Liver (tissue), 9 donors: Measurements from ENCODE around the gene CELF5. TPM values are rescaled to one million over a fixed set of nuclear protein-coding genes. Genes with fewer than 3 reads are reported as not detected.
A peak's percentile ranks its signal among the peaks of the same experiment; 100 is the strongest.

Experiments
- DNase-seq: peaks from one replicate; pipeline ENCODE4 v3.0.0-alpha.2; 2017; ENCODE audit warnings: low spot score
- H3K27ac ChIP-seq, 2 donors: one replicate each; pipeline ENCODE4 v1.7.0; 2013; ENCODE audit warnings: inconsistent platforms in 2 of 2, low read length in 2 of 2, control low read depth in 1 of 2, low read depth in 1 of 2, mild to moderate bottlenecking in 1 of 2
- H3K27me3 ChIP-seq, 4 donors: one replicate each; pipeline versions ENCODE4 v1.6.1 to v1.7.0; 2013; ENCODE audit warnings: low read length in 3 of 4, inconsistent platforms in 1 of 4, mild to moderate bottlenecking in 1 of 4, moderate library complexity in 1 of 4; ENCODE audit not compliant: control insufficient read depth in 4 of 4, insufficient read depth in 4 of 4
- H3K36me3 ChIP-seq, 4 donors: one replicate each; pipeline versions ENCODE4 v1.6.1 to v1.7.0; 2013; ENCODE audit warnings: low read length in 3 of 4, mild to moderate bottlenecking in 3 of 4, low read depth in 1 of 4, moderate library complexity in 1 of 4; ENCODE audit not compliant: control insufficient read depth in 4 of 4, insufficient read depth in 3 of 4
- H3K4me1 ChIP-seq, 4 donors: one replicate each; pipeline versions ENCODE4 v1.6.1 to v1.7.0; 2013; ENCODE audit warnings: low read length in 3 of 4, mild to moderate bottlenecking in 3 of 4, moderate library complexity in 1 of 4; ENCODE audit not compliant: control insufficient read depth in 4 of 4, insufficient read depth in 4 of 4
- H3K4me3 ChIP-seq, 3 donors: one replicate each; pipeline versions ENCODE4 v1.6.1 to v1.7.0; 2013; ENCODE audit warnings: low read length in 3 of 3, control low read depth in 1 of 3, low read depth in 1 of 3, mild to moderate bottlenecking in 1 of 3
- H3K9ac ChIP-seq, 2 donors: one replicate each; pipeline ENCODE4 v1.7.0; 2013; ENCODE audit warnings: low read length in 2 of 2, mild to moderate bottlenecking in 2 of 2, moderate library complexity in 2 of 2, control low read depth in 1 of 2, low read depth in 1 of 2
- H3K9me3 ChIP-seq, 4 donors: one replicate each; pipeline versions ENCODE4 v1.6.1 to v1.7.0; 2013; ENCODE audit warnings: low read length in 3 of 4; ENCODE audit not compliant: control insufficient read depth in 4 of 4
- EGR1 ChIP-seq, 2 donors: IDR thresholded peaks; 2 replicates each; pipeline ENCODE4 v1.6.1; 2016 to 2018; ENCODE audit warnings: antibody characterized with exemption in 2 of 2, low read depth in 2 of 2
- FOXA1 ChIP-seq: IDR thresholded peaks from 2 replicates; pipeline ENCODE4 v1.6.1; 2016; ENCODE audit warnings: antibody characterized with exemption
- FOXA2 ChIP-seq: IDR thresholded peaks from 2 replicates; pipeline ENCODE4 v1.6.1; 2016; ENCODE audit warnings: antibody characterized with exemption
- GABPA ChIP-seq, 2 donors: IDR thresholded peaks in 1 of 2; conservative IDR thresholded peaks in 1 of 2; 2 replicates each; pipeline ENCODE4 v1.6.1; 2016; ENCODE audit warnings: antibody characterized with exemption in 2 of 2, mild to moderate bottlenecking in 1 of 2, moderate library complexity in 1 of 2
- HNF4A ChIP-seq, 2 donors: conservative IDR thresholded peaks; 2 replicates each; pipeline ENCODE4 v1.6.1; 2016; ENCODE audit warnings: antibody characterized with exemption in 2 of 2, mild to moderate bottlenecking in 2 of 2
- HNF4G ChIP-seq: IDR thresholded peaks from 2 replicates; pipeline ENCODE4 v1.6.1; 2016; ENCODE audit warnings: antibody characterized with exemption
- JUND ChIP-seq, 2 donors: IDR thresholded peaks; 2 replicates each; pipeline ENCODE4 v1.6.1; 2016; ENCODE audit warnings: antibody characterized with exemption in 2 of 2
- NR2F2 ChIP-seq: IDR thresholded peaks from 2 replicates; pipeline ENCODE4 v1.6.1; 2016; ENCODE audit warnings: antibody characterized with exemption
- RAD21 ChIP-seq, 2 donors: IDR thresholded peaks; 2 replicates each; pipeline ENCODE4 v1.6.1; 2016; ENCODE audit warnings: antibody characterized with exemption in 2 of 2, mild to moderate bottlenecking in 2 of 2
- RXRA ChIP-seq, 2 donors: IDR thresholded peaks; 2 replicates each; pipeline ENCODE4 v1.6.1; 2017 to 2018; ENCODE audit warnings: antibody characterized with exemption in 2 of 2, mild to moderate bottlenecking in 1 of 2
- SP1 ChIP-seq: IDR thresholded peaks from 2 replicates; pipeline ENCODE4 v1.6.1; 2018; ENCODE audit warnings: antibody characterized with exemption, mild to moderate bottlenecking
- TAF1 ChIP-seq: conservative IDR thresholded peaks from 2 replicates; pipeline ENCODE4 v1.6.1; 2016; ENCODE audit warnings: antibody characterized with exemption, mild to moderate bottlenecking
- YY1 ChIP-seq: IDR thresholded peaks from 2 replicates; pipeline ENCODE4 v1.6.1; 2016; ENCODE audit warnings: antibody characterized with exemption, mild to moderate bottlenecking
- WGBS: extraction: QIAGEN DNeasy Blood & Tissue Kit; methylation state at CpG from one replicate; pipeline ENCODE4 v1.1.7; 2013; 5-methylcytosine and 5-hydroxymethylcytosine counted together
- polyA plus RNA-seq, 2 donors: library from polyadenylated mRNA; stranded (reverse) in 1 of 2; unstranded in 1 of 2; fragments of 200-250 nt in 1 of 2; fragments of >200 nt in 1 of 2; fragmentation: Nextera tagmentation in 1 of 2; extraction: Ambion mirVana in 1 of 2; gene quantifications; one replicate each; pipeline versions ENCODE4 v1.2.1 to v1.2.3, GENCODE V29; 2013 to 2015
- total RNA-seq, 2 donors: library from RNA; depleted of rRNA; stranded (reverse); fragments of >200 nt; gene quantifications; one replicate each; pipeline ENCODE4 v1.2.3, GENCODE V29; 2014
- TF ChIP-seq, protein P1 (sequence below): fragments of 150-350 bp; IDR thresholded peaks from 2 replicates; pipeline ENCODE4 v1.5.1; 2017; ENCODE audit warnings: improper control_type of control experiment, low read depth, low read length; ENCODE audit not compliant: missing input control
- TF ChIP-seq, protein P2 (sequence below): IDR thresholded peaks from 2 replicates; pipeline ENCODE4 v1.6.1; 2016; ENCODE audit warnings: antibody characterized with exemption
- TF ChIP-seq, protein P3 (sequence below): IDR thresholded peaks from 2 replicates; pipeline ENCODE4 v1.6.1; 2016; ENCODE audit warnings: antibody characterized with exemption
- TF ChIP-seq, protein P4 (sequence below): IDR thresholded peaks from 2 replicates; pipeline ENCODE4 v1.6.1; 2016; ENCODE audit warnings: antibody characterized with exemption, mild to moderate bottlenecking
- TF ChIP-seq, protein P5 (sequence below): IDR thresholded peaks from 2 replicates; pipeline ENCODE4 v1.6.1; 2016; ENCODE audit warnings: antibody characterized with exemption
- donor health status: healthy.
- donor health status: healthy.
- donor health status: healthy.
- donor health status: healthy.
- donor health status: healthy.

Gene CELF5
- total and polyA plus RNA-seq, 4 donors: 0.06 to 0.50 (median 0.26) TPM

DNA sequence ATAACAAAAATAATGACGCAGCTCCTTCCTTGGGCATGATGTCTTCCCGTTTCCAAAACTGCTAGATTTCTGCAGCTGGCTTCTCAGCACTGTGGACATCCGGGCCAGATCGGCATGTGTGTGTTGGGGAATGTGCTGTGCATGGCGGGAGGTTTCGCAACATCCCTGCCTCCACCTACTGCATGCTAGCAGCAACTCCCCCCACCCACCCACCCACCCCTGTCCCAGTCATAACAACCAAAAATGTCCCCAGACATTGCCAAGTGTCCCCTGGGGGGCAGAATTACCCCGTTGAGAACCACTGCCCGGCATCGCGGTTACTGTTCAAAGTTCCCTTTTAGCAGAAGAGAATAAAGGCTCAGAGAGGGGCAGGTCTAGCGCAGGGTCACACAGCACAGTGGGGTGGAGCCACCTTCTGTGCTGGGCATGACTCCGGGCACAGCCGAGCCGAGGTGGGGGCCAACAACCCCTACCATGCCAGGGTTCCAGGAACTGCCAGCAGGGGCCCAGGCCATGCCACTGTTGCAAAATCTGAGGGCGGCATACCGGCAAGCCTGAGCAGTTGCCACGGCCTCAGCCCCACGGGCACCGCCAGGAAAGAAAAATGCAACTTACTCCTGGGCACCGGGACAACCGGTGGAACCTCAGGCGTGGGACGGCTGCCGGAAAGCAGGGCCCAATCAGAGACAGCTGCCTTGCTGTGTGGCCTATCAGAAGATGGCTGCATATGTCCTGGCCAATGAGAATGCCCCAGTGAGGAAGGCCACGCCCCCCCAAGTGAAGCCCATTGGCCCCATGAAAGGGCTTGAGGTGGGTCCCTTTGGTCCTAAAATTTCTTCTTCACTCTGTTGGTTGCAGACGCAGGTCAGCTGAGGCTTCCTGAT, 119.4 kb downstream of the CELF5 start:
- WGBS: 16% methylated on average over 26 of the region's 26 CpGs
- Histone ChIP-seq H3K4me1 (peaks cover 17 to 45% (median 26%) of the 10 kb centered on the region in 4 donors), H3K27me3 (no peaks in the 10 kb centered on the region)

More for the DNA sequence above, 119.4 kb downstream of the CELF5 start:
- H3K9ac ChIP-seq: peak overlapping the region in 1 of 2 donors; percentile 43
- H3K9me3 ChIP-seq: no peaks in the 10 kb centered on the region
- peak in 1 of 2 donors; percentile 84 for TF ChIP-seq EGR1 (IDR thresholded peaks at IDR 0.05; ENCODE audit: low read depth in 2 of 2)
- TF ChIP-seq GABPA (IDR thresholded peaks at IDR 0.05 in 1 of 2, conservative IDR thresholded peaks at IDR 0.05 in 1 of 2): peak in 1 of 2 donors; percentile 36
- peak; percentile 88 to 92 for TF ChIP-seq RXRA (IDR thresholded peaks at IDR 0.05)
- no peak for TF ChIP-seq TAF1
- TF ChIP-seq NR2F2: peak; percentile 70
- TF ChIP-seq RAD21 (IDR thresholded peaks at IDR 0.05): peak; percentile 63 to 70
- TF ChIP-seq HNF4A (conservative IDR thresholded peaks at IDR 0.05): peak; percentile 60 to 68
- TF ChIP-seq, protein P1, sequence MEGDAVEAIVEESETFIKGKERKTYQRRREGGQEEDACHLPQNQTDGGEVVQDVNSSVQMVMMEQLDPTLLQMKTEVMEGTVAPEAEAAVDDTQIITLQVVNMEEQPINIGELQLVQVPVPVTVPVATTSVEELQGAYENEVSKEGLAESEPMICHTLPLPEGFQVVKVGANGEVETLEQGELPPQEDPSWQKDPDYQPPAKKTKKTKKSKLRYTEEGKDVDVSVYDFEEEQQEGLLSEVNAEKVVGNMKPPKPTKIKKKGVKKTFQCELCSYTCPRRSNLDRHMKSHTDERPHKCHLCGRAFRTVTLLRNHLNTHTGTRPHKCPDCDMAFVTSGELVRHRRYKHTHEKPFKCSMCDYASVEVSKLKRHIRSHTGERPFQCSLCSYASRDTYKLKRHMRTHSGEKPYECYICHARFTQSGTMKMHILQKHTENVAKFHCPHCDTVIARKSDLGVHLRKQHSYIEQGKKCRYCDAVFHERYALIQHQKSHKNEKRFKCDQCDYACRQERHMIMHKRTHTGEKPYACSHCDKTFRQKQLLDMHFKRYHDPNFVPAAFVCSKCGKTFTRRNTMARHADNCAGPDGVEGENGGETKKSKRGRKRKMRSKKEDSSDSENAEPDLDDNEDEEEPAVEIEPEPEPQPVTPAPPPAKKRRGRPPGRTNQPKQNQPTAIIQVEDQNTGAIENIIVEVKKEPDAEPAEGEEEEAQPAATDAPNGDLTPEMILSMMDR: peak; percentile 29
- peak; percentile 58 for TF ChIP-seq YY1
- TF ChIP-seq FOXA2: peak; percentile 53
- TF ChIP-seq SP1: peak; percentile 99
- TF ChIP-seq, protein P2, sequence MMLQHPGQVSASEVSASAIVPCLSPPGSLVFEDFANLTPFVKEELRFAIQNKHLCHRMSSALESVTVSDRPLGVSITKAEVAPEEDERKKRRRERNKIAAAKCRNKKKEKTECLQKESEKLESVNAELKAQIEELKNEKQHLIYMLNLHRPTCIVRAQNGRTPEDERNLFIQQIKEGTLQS: peak; percentile 73
- TF ChIP-seq, protein P3, sequence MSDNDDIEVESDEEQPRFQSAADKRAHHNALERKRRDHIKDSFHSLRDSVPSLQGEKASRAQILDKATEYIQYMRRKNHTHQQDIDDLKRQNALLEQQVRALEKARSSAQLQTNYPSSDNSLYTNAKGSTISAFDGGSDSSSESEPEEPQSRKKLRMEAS: peak; percentile 68
- TF ChIP-seq, protein P4, sequence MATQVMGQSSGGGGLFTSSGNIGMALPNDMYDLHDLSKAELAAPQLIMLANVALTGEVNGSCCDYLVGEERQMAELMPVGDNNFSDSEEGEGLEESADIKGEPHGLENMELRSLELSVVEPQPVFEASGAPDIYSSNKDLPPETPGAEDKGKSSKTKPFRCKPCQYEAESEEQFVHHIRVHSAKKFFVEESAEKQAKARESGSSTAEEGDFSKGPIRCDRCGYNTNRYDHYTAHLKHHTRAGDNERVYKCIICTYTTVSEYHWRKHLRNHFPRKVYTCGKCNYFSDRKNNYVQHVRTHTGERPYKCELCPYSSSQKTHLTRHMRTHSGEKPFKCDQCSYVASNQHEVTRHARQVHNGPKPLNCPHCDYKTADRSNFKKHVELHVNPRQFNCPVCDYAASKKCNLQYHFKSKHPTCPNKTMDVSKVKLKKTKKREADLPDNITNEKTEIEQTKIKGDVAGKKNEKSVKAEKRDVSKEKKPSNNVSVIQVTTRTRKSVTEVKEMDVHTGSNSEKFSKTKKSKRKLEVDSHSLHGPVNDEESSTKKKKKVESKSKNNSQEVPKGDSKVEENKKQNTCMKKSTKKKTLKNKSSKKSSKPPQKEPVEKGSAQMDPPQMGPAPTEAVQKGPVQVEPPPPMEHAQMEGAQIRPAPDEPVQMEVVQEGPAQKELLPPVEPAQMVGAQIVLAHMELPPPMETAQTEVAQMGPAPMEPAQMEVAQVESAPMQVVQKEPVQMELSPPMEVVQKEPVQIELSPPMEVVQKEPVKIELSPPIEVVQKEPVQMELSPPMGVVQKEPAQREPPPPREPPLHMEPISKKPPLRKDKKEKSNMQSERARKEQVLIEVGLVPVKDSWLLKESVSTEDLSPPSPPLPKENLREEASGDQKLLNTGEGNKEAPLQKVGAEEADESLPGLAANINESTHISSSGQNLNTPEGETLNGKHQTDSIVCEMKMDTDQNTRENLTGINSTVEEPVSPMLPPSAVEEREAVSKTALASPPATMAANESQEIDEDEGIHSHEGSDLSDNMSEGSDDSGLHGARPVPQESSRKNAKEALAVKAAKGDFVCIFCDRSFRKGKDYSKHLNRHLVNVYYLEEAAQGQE: peak; percentile 54
- TF ChIP-seq FOXA1: peak; percentile 31
- peak; percentile 55 to 58 for TF ChIP-seq JUND (IDR thresholded peaks at IDR 0.05)
- TF ChIP-seq HNF4G: peak; percentile 35
- TF ChIP-seq, protein P5, sequence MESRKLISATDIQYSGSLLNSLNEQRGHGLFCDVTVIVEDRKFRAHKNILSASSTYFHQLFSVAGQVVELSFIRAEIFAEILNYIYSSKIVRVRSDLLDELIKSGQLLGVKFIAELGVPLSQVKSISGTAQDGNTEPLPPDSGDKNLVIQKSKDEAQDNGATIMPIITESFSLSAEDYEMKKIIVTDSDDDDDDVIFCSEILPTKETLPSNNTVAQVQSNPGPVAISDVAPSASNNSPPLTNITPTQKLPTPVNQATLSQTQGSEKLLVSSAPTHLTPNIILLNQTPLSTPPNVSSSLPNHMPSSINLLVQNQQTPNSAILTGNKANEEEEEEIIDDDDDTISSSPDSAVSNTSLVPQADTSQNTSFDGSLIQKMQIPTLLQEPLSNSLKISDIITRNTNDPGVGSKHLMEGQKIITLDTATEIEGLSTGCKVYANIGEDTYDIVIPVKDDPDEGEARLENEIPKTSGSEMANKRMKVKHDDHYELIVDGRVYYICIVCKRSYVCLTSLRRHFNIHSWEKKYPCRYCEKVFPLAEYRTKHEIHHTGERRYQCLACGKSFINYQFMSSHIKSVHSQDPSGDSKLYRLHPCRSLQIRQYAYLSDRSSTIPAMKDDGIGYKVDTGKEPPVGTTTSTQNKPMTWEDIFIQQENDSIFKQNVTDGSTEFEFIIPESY: peak; percentile 49
- peak overlapping the region; percentile 90 to 91 for H3K27ac ChIP-seq
- H3K4me3 ChIP-seq: peak overlapping the region in 1 of 3 donors; percentile 13
- H3K36me3 ChIP-seq: no peaks in the 10 kb centered on the region
- no peak for DNase-seq
